NCI-H1436 (cell line): ENCODE results near the gene POMGNT2.

Experiments used
- DNase-seq: peaks from one replicate; lab custom pipeline; 2025; lab: John Stamatoyannopoulos, UW

POMGNT2 gene

GRCh38 chr3:43043793-43044192 is 62.1 kb downstream of the POMGNT2 start:
- no peak for DNase-seq

GRCh38 chr3:43043071-43043766 is 62.7 kb downstream of the POMGNT2 start:
- DNase-seq: no peak

- no peak for DNase-seq
These were observed 64.4 kb downstream of the POMGNT2 start for GRCh38 chr3:43041517-43041916.

- no peak for DNase-seq
These were observed 67.9 kb downstream of the POMGNT2 start for GRCh38 chr3:43038010-43038409.

DNA sequence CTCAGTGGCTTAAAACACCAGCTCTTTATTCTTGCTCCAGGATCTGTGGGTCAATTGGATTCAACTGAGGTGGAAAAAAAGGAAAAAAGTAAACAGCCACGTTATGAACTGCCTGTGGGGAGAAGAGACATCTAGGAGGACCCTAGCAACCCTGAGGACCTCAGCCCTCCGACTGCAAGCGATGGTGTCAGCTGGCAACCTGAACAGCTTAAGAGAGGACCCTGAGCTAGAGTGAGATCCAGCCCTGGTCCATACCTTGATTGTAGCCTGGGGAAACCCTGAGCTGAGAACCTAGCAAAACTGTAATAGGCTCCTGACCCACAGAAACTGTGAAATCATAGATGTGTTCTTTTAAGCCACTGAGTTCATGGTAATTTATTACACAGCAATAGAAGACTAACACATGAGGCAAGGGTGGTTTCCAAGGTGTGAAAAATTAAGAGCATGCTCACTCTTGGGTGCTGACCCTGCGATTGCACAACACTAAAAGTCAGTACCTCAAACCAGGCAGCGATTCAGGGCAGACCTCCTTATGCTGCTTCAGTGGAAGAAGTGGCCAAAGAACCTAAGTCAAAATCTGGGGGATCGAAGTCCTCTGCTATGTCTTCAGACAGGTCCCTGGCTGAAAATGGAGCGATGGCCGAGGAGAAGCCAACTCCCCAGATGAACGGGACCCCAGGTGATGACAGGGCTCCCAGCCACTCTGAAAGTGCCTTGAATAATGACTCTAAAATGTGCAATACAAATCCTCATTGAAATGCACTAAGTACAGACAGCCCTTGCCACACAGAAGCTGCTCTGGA is 69.1 kb downstream of the POMGNT2 start:
- DNase-seq: no peak

- DNase-seq: no peak
These were observed 70.0 kb downstream of the POMGNT2 start for GRCh38 chr3:43035801-43036365.

DNA sequence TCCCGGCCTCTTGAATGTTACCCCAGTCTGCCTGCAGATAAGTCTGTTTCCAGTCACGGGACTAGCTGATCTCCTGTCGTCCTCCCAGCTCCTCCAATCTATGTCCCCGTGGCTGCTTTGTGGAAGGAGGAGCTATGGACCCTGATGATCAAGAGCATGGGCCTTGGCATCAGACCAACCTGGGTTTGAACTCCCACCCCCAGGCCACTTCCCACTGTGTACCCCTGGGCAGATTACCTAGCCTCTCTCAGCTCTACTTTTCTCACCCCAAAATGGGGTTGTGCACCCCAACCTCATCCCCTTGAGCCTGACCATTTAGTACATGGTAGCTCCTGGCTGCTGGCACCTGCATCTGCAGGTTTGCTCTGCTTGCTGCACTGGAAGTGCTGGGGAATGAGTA is 71.0 kb downstream of the POMGNT2 start:
- DNase-seq: no peak

DNA sequence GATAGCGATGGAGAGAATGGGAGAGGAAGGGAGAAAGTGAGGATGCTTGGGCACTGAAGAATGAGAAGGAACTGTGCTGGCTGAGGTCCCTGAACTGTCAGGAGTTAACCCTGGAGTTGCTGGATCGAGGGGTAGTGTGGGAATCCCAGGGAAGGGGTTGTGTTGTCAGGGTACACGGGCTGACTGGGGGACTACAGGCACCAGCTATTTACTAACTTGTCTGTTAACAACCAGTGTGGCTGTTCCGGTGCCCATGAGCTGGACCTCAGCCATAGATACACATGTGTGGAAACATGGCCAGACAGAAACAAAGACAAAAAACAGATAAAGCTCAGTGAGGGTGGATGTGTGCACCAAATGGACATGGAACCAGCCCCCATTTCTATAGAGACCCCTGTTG is 71.7 kb downstream of the POMGNT2 start:
- DNase-seq: no peak

DNA sequence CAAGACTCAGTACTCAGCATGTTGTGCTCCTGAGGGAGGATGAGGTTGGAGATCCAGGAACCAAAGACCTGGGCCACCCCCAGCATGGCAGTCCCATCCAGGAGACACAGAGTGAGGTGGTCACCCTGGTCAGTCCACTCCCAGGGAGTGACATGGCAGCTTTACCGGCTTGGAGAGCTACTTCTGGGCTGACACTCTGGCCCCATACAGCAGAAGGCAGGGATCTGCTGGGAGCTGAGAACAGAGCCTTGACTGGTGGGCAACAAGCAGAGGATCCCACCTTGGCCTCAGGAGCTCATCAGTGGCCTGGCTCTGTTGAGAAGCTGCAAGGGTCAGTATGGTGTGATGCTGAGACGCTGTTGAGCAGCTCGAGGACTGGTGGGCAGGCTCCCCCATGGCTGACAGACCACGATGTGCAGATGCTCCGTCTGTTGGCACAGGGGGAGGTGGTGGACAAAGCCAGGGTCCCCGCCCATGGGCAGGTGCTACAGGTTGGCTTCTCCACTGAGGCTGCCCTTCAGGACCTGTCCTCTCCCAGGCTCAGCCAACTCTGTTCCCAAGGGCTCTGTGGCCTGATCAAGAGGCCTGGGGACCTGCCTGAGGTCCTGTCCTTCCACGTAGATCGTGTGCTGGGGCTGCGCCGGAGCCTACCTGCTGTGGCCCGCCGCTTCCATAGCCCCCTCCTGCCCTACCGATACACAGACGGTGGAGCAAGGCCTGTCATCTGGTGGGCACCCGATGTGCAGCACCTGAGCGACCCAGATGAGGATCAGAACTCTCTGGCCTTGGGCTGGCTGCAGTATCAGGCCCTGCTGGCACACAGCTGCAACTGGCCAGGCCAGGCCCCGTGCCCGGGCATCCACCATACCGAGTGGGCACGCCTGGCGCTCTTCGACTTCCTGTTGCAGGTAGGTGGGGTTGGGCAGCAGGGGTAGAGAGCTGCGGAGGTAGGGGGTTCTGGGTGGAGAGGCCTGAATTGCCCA is 72.9 kb downstream of the POMGNT2 start:
- DNase-seq: no peak

DNA sequence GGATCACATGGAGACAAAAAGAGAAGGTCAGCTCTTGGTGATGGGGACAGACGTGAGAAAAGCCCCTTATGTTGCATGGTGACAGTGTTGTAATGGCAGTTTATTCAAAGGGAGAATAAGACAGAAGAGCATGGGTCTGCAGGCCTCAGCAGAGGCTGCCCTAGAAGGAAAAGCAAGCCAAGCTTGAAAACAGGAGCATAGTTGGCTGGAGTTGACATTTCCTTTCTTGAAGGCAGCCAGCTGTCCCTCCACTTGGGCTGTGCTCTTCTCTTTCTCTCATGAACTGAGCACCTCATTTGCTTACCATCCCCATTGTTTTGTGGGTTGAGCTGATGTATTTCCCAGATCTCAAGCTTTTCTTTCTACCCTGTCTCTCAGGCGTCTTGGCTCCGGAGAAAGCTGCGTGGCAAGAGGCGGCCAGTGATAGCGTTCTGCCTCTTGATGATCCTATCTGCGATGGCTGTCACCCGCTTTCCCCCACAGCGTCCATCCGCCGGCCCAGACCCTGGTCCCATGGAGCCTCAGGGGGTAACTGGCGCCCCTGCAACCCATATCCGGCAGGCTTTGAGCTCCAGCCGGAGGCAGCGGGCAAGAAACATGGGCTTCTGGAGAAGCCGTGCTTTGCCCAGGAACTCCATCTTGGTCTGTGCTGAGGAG is 73.9 kb downstream of the POMGNT2 start:
- DNase-seq: no peak

DNA sequence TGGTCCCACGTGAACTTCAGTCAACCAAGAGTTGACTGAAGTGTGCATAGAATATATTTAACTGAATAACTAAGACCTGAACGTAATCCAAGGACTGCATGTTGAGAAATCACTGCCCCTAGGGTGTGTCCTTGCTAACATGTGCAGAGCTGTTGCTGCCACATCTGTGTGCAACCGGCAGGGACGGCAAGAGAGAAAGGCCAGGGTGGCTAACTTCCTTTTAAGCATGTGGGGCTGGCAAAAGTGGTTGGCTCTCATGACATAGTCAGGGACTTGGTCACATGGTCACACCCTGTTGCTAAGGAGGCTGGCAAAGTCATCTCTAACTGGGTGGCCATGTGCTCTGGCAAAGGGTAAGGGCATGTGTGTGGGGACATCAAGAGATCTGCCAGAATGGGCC is 74.4 kb downstream of the POMGNT2 start:
- DNase-seq: no peak

DNA sequence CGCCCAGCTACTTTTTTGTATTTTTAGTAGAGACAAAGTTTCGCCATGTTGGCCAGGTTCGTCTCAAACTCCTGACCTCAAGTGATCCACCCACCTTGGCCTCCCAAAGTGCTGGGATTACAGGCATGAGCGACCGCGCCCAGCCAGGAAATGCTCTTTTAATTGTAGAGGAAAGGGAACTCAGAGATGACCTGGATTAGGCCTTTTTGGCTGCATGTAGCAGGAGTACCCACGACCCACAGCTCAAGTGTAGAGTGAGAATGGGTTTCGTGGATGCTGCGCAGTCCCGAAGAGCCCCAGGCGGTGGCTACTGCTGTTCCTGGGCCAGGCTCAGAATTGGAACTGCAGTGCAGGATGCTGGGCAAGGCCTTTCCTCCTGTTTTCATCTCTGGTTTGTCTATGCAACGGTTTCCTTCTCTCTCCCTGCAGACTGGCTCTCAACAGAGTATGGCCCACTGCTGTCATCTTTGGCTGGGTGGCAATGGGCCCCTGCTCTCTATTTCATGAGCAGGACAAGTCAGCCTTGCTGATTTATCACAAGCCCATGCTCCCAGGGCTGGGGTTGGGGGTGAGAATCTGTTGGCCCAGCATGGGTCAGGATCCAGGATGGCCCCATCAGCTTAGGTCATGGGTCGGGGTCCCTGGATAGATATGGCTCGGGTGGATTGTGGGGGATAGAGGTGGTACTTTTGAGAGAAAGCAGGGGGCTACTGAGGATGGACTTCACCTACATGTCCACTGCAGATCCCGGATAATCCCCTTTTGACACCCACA is 75.5 kb downstream of the POMGNT2 start:
- no peak for DNase-seq
